ENCODE data around the gene DOC2B. TPM values are rescaled to one million over a fixed set of nuclear protein-coding genes. Genes with fewer than 3 reads are reported as not detected.

Gene DOC2B
- total RNA-seq, 4 donors from 2014 or later, result 3.6 to 8.5 (median 6.7) TPM

DNA sequence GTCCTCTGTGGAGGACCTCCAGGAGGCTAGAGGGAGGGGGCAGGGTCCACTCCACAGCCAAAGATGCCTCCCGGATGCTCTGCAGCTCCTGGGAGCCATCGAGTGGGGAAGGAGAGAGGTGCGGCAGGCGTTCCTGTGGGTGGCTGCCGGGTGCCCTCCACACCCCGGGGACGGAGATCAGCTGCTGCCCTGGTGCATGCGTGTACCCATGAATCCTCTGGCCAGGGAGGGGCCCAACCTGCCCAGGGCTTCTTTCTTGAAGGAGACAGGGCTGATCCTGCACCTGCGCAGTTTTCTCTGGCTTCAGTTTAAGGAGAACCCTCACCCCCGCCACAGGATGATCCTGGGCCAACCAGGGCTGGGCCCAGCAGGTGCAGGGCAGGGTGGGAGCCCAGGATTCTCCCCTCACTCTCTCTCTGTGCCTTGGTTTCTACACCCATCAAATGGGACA, 33.5 kb upstream of the DOC2B start:
- 79 to 89% methylated on average over 6 of the region's 10 CpGs for WGBS, 2 donors
- no peaks in the 10 kb centered on the region for H3K36me3 ChIP-seq
- H3K4me3 ChIP-seq (replicated peaks in 1 of 3), result no peak overlapping the region
- intact Hi-C loops (cut with DNase I), result no loop called here
- no peaks in the 10 kb centered on the region for H3K27me3 ChIP-seq
- H3K4me1 ChIP-seq, result peaks cover 0 to 4% of the 10 kb centered on the region in 2 donors
- no peak for DNase-seq
- no peak for TF ChIP-seq POLR2A (IDR thresholded peaks at IDR 0.05)
- TF ChIP-seq, protein P1, sequence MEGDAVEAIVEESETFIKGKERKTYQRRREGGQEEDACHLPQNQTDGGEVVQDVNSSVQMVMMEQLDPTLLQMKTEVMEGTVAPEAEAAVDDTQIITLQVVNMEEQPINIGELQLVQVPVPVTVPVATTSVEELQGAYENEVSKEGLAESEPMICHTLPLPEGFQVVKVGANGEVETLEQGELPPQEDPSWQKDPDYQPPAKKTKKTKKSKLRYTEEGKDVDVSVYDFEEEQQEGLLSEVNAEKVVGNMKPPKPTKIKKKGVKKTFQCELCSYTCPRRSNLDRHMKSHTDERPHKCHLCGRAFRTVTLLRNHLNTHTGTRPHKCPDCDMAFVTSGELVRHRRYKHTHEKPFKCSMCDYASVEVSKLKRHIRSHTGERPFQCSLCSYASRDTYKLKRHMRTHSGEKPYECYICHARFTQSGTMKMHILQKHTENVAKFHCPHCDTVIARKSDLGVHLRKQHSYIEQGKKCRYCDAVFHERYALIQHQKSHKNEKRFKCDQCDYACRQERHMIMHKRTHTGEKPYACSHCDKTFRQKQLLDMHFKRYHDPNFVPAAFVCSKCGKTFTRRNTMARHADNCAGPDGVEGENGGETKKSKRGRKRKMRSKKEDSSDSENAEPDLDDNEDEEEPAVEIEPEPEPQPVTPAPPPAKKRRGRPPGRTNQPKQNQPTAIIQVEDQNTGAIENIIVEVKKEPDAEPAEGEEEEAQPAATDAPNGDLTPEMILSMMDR (IDR thresholded peaks at IDR 0.05), result no peak
- H3K9me3 ChIP-seq, result no peaks in the 10 kb centered on the region
- no peak overlapping the region for H3K27ac ChIP-seq

DNA sequence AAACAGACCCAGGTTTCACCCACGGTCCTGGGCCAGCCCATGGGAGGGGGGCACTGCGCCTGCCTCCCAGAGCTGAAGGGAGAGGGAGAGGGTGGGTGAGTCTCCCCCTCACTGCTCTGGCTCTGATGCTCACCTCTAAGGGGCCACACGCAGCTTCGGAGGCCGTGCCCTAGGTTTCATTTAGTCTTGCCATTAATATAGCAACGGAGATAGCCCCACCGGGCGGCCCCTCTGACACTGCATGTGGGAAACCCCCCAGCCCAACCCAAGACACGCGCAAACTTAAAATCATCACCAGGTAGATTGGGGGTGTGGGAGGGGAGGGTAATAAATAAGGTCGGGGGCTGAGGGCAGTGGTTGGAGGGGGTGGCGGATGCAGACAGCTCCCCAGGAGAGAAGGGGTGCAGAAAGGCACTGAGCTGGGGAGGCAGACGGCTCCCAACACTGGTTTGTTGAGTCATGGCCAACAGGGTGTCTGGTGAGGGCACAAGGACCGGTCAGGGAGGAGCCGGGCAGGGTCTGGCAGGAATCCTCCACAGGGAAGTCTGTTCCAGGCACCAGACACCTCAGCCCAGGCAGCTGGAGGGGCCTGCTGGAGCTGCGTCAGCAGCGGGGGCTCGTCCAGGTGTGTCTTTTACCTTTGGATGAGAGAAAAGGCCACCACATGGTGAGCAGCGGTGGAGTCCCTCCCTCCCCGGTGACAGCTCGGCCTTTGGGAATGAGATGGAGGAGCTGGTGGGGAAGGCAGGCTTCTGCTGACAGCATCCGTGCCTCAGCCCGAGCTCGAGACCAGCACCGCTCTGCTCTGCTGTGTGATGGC, 32.0 kb upstream of the DOC2B start:
- Histone ChIP-seq H3K36me3 (no peaks in the 10 kb centered on the region), H3K4me1 (peaks cover 0 to 4% of the 10 kb centered on the region in 2 donors), H3K4me3 (replicated peaks in 1 of 3) (no peak overlapping the region), H3K27ac (no peak overlapping the region), H3K27me3 (no peaks in the 10 kb centered on the region), H3K9me3 (no peaks in the 10 kb centered on the region)
- no peak for DNase-seq
- TF ChIP-seq POLR2A (IDR thresholded peaks at IDR 0.05), result no peak
- TF ChIP-seq, protein P1 (IDR thresholded peaks at IDR 0.05), result no peak
- WGBS, 2 donors, result 90 to 97% methylated on average over 21 to 22 of the region's 25 CpGs
- intact Hi-C loops (cut with DNase I), result no loop called here

DNA sequence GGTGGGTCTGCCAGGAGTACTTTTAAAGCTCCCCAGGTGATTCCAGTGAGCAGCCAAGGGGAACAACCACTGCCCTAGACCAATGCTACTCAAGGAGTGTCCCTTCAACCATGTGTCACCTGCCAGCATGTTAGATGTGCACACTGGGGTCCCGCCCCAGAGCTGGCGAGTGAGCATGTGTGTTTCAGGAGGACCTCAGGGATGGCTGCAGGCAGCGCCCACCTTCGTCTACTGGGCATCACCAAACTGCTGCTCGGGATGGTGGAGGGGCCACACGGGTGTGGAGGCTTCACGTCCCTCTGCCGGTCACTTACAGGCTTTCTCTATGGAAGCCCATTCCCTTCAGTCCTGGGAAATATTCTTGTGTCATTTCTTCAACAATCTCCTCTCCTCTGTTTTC, 29.0 kb upstream of the DOC2B start:
- peaks cover 0 to 2% of the 10 kb centered on the region in 2 donors for H3K4me1 ChIP-seq
- WGBS, 2 donors, result 94 to 97% methylated on average over 8 of the region's 8 CpGs
- no peaks in the 10 kb centered on the region for H3K36me3 ChIP-seq
- H3K9me3 ChIP-seq, result no peaks in the 10 kb centered on the region
- no peaks in the 10 kb centered on the region for H3K27me3 ChIP-seq
- DNase-seq, result no peak
- no peak overlapping the region for H3K4me3 ChIP-seq (replicated peaks in 1 of 3)
- intact Hi-C loops (cut with DNase I), result no loop called here
- H3K27ac ChIP-seq, result no peak overlapping the region
- TF ChIP-seq, protein P1 (IDR thresholded peaks at IDR 0.05), result no peak
- no peak for TF ChIP-seq POLR2A (IDR thresholded peaks at IDR 0.05)

DNA sequence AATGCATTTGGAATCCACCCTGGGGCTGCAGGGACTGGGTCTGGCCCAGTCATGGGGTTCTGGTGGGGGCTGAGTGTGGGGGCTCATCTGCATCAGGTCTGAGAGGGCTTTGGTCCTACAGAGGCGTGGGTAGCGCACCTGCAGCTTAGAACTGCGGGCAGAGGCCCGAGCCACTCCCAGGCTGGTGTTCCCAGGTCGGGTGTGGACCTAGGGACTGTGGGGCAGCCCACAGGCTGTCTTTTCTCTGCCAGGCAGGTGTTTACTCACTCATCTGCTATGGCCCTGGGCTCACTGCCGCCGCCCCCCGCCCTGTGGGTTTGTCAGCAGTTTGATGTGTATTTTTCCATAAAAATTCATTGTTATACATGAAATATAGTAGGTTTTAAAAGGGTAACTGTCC, 27.0 kb upstream of the DOC2B start:
- no peaks in the 10 kb centered on the region for H3K9me3 ChIP-seq
- no peaks in the 10 kb centered on the region for H3K36me3 ChIP-seq
- 93 to 100% methylated on average over 3 to 8 of the region's 8 CpGs for WGBS, 2 donors
- no peak for DNase-seq
- intact Hi-C loops (cut with DNase I), result no loop called here
- H3K27me3 ChIP-seq, result no peaks in the 10 kb centered on the region
- H3K4me3 ChIP-seq (replicated peaks in 1 of 3), result no peak overlapping the region
- no peaks in the 10 kb centered on the region for H3K4me1 ChIP-seq
- TF ChIP-seq, protein P1 (IDR thresholded peaks at IDR 0.05), result no peak
- TF ChIP-seq POLR2A (IDR thresholded peaks at IDR 0.05), result no peak
- H3K27ac ChIP-seq, result no peak overlapping the region

DNA sequence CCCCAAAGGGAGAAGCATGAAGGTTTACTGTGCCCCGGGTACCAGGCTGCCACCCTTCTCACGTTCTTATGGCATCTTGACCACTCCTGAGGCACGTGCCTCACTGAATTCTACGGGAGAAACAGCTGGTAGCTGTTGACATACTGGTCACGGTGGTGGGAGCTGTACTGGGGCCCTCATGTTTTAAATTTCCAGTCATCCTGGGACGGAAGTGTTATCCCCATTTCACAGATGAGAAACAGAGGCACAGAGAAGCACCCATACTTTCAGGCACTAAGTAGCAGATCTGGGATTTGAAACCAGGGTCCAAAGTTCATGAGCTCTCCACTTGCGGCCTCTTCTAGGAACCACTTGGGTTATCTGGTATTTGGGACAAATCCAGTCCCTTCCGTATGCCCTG, 26.3 kb upstream of the DOC2B start:
- Histone ChIP-seq H3K36me3 (no peaks in the 10 kb centered on the region), H3K4me3 (replicated peaks in 1 of 3) (no peak overlapping the region), H3K9me3 (no peaks in the 10 kb centered on the region), H3K27ac (no peak overlapping the region), H3K27me3 (no peaks in the 10 kb centered on the region), H3K4me1 (no peaks in the 10 kb centered on the region)
- TF ChIP-seq, protein P1 (IDR thresholded peaks at IDR 0.05), result no peak
- TF ChIP-seq POLR2A (IDR thresholded peaks at IDR 0.05), result no peak
- intact Hi-C loops (cut with DNase I), result no loop called here
- WGBS, 2 donors, result 92 to 93% methylated on average over 8 of the region's 8 CpGs
- DNase-seq, result no peak

Data from thyroid gland (tissue), 4 donors.